ENCODE data around the gene OR2C3. TPM values are rescaled to one million over a fixed set of nuclear protein-coding genes. Genes with fewer than 3 reads are reported as not detected.

Gene OR2C3
- total RNA-seq (2016; rRNA removed; fragmentation: Illumina TruSeq; extraction: Trizol): not detected in 2 replicates
- not detected in 2 replicates for total RNA-seq (2016; cell fraction: cytosol; rRNA removed; fragmentation: Illumina TruSeq; extraction: Trizol; ENCODE audit: low read depth)
- total RNA-seq (2016; cell fraction: insoluble cytoplasmic fraction; rRNA removed; fragmentation: Illumina TruSeq; extraction: Trizol): not detected in 2 replicates
- total RNA-seq (2016; cell fraction: membrane; rRNA removed; fragmentation: Illumina TruSeq; extraction: Trizol): not detected in 2 replicates
- total RNA-seq (2016; cell fraction: nucleus; rRNA removed; fragmentation: Illumina TruSeq; extraction: Trizol): not detected in 2 replicates
- polyA plus RNA-seq (2011; rRNA removed): not detected in 2 replicates
- polyA plus RNA-seq (2011; cell fraction: cytosol; rRNA removed): not detected in 2 replicates
- polyA plus RNA-seq (2011; cell fraction: nucleus; rRNA removed): not detected in 2 replicates
- polyA plus RNA-seq (2012): not detected in 2 replicates
- not detected in 2 replicates for polyA plus RNA-seq (2016; cell fraction: cytosol; fragmentation: Illumina TruSeq; extraction: Trizol; ENCODE audit: low read depth)
- polyA plus RNA-seq (2016; cell fraction: insoluble cytoplasmic fraction; fragmentation: Illumina TruSeq; extraction: Trizol; ENCODE audit: low read depth): not detected in 2 replicates
- not detected in 2 replicates for polyA plus RNA-seq (2016; cell fraction: membrane; fragmentation: Illumina TruSeq; extraction: Trizol; ENCODE audit: low read depth)
- polyA plus RNA-seq (2016; cell fraction: nucleus; fragmentation: Illumina TruSeq; extraction: Trizol; ENCODE audit: insufficient read depth, low read depth): not detected in 2 replicates
- polyA minus RNA-seq (2011; rRNA and poly(A)+ RNA removed; ENCODE audit: low replicate concordance): not detected in 2 replicates
- not detected in 2 replicates for polyA minus RNA-seq (2011; cell fraction: cytosol; rRNA and poly(A)+ RNA removed)
- polyA minus RNA-seq (2011; cell fraction: nucleus; rRNA and poly(A)+ RNA removed): not detected in 2 replicates
- Bru-seq, nascent RNA: not detected
- not detected for BruChase-seq, experiment 1, labeled RNA remaining after a 6-hour chase
- BruChase-seq, experiment 2, labeled RNA remaining after a 2-hour chase: not detected
- long read RNA-seq, experiment 1: 0 reads
- long read RNA-seq, experiment 2: 0 reads

- Histone ChIP-seq H3K4me3 (replicated peaks in 1 of 3; ENCODE audit: insufficient read depth in 1 of 3, low read depth in 2 of 3, low read length in 3 of 3) (no peak within 1 kb of the TSS), H2AFZ (ENCODE audit: low read length) (no peak within 1 kb of the TSS), H4K20me1 (ENCODE audit: insufficient read depth, low read length) (no peaks in the 10 kb centered on the region), H3K4me2 (ENCODE audit: low read depth, low read length) (no peak within 1 kb of the TSS), H3K9me3 (ENCODE audit: low read length) (no peaks in the 10 kb centered on the region), H3K79me2 (ENCODE audit: insufficient read depth, low read length) (no peaks in the 10 kb centered on the region), H3K27me3 (ENCODE audit: control insufficient read depth in 1 of 2, insufficient read depth in 2 of 2, low read length in 2 of 2) (no peaks in the 10 kb centered on the region; a peak in 1 of 5 replicates), H3K27ac (ENCODE audit: extremely low read length, insufficient read depth, low read length) (no peak within 1 kb of the TSS), H3K36me3 (replicated peaks in 1 of 2; ENCODE audit: control insufficient read depth in 1 of 2, insufficient read depth in 2 of 2, low read length in 2 of 2) (no peaks in the 10 kb centered on the region), H3K4me1 (ENCODE audit: insufficient read depth, low read length) (no peaks in the 10 kb centered on the region), H3K9ac (ENCODE audit: insufficient read depth, low read depth, low read length) (no peak within 1 kb of the TSS)
- no peak for FAIRE-seq
- no TSS peak for BruUV-seq (replicated peaks)
- WGBS (ENCODE audit: low lambda C conversion rate): 0% methylated on average over 2 of the region's 2 CpGs
- ATAC-seq: no peak
- in situ Hi-C loops (cut with HindIII; ENCODE audit: extremely low pct_ligation_motif_present, low pct_unique_long_range_greater_than_20kb): no loop called here
- intact Hi-C loops (cut with micrococcal nuclease; ENCODE audit: unreplicated experiment): no loop called here
- CTCF ChIA-PET (ENCODE audit: low intra/inter-chr PET ratio, low total read pairs): no interaction called here
- no peak for DNase-seq (ENCODE audit: low spot score)
- POLR2A ChIA-PET: no interaction called here
- TF ChIP-seq ZSCAN25 (CRISPR knock-in tag; IDR thresholded peaks at IDR 0.05): no peak
- no peak for TF ChIP-seq ZBTB49 (CRISPR knock-in tag; IDR thresholded peaks at IDR 0.05; ENCODE audit: borderline replicate concordance)
- TF ChIP-seq SNAPC5 (CRISPR knock-in tag; IDR thresholded peaks at IDR 0.05; ENCODE audit: borderline replicate concordance): no peak
- no peak for TF ChIP-seq ZNF263 (CRISPR knock-in tag; IDR thresholded peaks at IDR 0.05)
- no peak for TF ChIP-seq HCFC1 (IDR thresholded peaks at IDR 0.05; ENCODE audit: low read depth, low read length)
- no peak for TF ChIP-seq PHF21A (CRISPR knock-in tag; IDR thresholded peaks at IDR 0.05)
- no peak for TF ChIP-seq FOXA3 (CRISPR knock-in tag; IDR thresholded peaks at IDR 0.05)
- no peak for TF ChIP-seq SP5 (CRISPR knock-in tag; IDR thresholded peaks at IDR 0.05; ENCODE audit: borderline replicate concordance, low read depth)
- TF ChIP-seq ZMYM3 (CRISPR knock-in tag; IDR thresholded peaks at IDR 0.05): no peak
- no peak for TF ChIP-seq ZNF709 (CRISPR knock-in tag; IDR thresholded peaks at IDR 0.05)
- TF ChIP-seq BCL3 (CRISPR knock-in tag; IDR thresholded peaks at IDR 0.05): no peak
- no peak for TF ChIP-seq ZNF644 (CRISPR knock-in tag; IDR thresholded peaks at IDR 0.05; ENCODE audit: low read depth)
- TF ChIP-seq FUBP1 (CRISPR knock-in tag; IDR thresholded peaks at IDR 0.05; ENCODE audit: borderline replicate concordance): no peak
- no peak for TF ChIP-seq ZNF121 (CRISPR knock-in tag; IDR thresholded peaks at IDR 0.05)
Observed at GRCh38 chr1:247536340-247536739, at the start of gene OR2C3. Gene OR2C3, minus strand, starts transcription at chr1:247536440. Its CDS starts 3,929 bp downstream, at chr1:247532511.

Data from HepG2 (cell line).